ENCODE data around the gene ZNF557.

Gene ZNF557

DNA sequence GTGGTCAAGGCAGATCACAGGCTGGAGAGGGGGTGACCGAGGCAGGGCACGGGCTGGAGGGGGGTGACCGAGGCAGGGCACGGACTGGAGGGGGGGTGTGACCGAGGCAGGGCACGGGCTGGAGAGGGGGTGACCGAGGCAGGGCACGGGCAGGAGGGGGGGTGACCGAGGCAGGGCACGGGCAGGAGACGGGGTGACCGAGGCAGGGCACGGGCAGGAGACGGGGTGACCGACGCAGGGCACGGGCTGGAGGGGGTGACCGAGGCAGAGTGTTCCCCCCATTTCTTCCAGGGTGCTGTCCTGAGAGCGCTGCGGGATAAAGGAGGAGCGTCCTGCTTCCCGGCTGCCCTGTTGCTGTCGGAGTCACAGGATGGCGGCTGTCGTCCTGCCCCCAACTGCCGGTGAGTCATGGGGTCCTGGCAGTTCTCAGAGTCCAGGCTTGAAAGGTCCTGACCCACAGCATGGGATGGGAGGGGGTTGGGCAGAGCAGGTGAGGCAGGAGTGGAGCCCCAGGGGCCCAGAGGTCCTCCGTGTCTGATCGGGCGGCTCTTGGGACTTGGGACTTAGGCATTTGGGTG is 5.3 kb downstream of the ZNF557 start:
- no peak for DNase-seq (ENCODE audit: low read depth)

DNA sequence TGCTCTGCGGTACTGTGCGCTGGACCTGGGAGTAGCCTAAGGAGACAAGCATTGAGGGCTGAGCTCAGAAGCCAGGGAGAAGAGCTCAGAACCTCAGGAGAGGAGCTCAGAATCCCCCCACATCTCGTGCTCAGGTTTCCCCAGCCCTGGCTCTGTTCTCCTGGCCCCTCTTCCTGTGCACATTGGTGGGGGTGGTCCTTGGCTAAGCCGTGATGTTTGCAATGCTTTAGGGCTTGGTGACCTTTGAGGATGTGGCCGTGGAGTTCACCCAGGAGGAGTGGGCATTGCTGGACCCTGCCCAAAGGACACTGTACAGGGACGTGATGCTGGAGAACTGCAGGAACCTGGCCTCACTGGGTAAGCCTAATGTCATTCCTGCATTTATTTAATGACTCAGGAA is 6.6 kb downstream of the ZNF557 start:
- no peak for DNase-seq (ENCODE audit: low read depth)

DNA sequence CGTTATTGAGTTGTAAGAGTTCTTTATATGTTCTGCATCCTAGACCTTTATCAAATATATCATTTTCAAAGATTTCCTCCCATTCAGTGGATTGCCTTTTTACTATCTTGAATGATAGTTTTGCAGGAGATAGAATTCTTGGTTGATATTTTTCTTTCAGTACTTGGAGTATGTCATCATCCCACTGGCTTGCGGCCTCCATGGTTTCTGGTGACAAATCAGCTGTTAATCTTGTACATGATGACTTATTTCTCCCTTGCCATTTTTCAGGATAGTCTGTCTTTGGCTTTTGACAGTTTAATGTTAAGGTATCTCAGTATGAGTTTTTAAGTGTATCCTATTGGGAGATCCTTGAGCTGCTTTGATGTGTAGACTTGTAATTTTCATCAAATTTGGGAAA is 8.5 kb downstream of the ZNF557 start:
- no peak for DNase-seq (ENCODE audit: low read depth)

DNA sequence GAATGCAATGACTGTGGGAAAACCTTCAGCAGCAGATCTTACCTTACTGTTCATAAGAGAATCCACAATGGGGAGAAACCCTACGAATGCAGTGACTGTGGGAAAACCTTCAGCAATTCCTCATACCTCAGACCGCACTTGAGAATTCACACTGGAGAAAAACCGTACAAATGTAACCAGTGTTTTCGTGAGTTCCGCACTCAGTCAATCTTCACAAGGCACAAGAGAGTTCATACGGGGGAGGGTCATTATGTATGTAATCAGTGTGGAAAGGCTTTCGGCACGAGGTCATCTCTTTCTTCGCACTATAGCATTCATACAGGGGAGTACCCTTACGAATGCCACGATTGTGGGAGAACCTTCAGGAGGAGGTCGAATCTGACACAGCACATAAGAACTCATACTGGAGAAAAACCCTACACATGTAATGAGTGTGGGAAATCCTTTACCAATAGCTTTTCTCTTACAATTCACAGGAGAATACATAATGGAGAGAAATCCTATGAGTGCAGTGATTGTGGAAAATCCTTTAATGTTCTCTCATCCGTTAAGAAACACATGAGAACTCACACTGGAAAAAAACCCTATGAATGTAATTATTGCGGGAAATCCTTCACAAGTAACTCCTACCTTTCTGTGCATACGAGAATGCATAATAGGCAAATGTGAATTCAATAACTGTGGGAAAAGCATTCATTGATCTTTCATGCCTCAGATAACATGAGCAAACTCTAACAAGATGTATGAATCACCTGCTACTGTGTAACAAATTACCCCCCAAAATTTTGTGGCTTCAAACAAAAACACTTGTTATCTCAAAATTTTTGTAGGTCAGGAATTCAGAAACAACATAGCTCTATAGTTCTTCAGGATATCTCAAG is 13.8 kb downstream of the ZNF557 start:
- DNase-seq (ENCODE audit: low read depth) = peak; percentile 38

DNA sequence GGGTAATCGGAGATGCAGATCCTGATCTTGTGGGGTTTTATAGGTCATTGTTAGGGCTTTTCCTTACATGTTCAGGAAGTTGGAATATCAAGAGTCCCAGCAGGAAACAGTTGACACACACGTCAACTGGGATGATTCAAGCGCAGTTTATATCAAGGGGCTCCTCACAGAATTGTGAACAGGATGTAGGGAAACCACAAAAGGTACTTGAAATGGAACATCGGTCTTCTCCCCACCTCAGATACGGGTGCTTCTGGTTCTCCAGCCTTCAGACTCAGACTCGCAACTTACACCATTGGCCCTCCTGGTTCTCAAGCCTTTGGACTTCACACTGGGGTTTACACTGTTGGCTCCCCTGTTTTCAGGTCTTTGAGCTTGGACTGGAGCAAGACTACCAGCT is 19.5 kb downstream of the ZNF557 start:
- DNase-seq (ENCODE audit: low read depth) = no peak

DNA sequence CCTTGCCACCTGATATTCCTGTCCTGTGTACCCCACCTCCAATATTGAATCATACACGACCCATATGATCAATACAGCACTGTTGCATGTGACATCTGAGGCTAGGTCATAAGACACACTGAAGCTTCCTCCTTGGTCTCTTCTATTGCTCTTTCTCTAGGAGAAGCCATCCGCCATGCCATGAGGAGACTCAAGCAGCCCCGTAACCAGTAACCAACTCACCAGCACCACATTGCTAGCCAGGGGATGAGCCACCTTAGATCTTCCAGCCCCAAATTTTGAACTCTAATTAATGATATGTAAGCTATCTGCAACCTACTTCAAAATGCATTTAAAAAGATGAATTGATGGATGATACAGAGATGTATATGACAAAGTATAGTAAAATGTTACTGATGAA is 28.6 kb downstream of the ZNF557 start:
- DNase-seq (ENCODE audit: low read depth) = no peak

DNA sequence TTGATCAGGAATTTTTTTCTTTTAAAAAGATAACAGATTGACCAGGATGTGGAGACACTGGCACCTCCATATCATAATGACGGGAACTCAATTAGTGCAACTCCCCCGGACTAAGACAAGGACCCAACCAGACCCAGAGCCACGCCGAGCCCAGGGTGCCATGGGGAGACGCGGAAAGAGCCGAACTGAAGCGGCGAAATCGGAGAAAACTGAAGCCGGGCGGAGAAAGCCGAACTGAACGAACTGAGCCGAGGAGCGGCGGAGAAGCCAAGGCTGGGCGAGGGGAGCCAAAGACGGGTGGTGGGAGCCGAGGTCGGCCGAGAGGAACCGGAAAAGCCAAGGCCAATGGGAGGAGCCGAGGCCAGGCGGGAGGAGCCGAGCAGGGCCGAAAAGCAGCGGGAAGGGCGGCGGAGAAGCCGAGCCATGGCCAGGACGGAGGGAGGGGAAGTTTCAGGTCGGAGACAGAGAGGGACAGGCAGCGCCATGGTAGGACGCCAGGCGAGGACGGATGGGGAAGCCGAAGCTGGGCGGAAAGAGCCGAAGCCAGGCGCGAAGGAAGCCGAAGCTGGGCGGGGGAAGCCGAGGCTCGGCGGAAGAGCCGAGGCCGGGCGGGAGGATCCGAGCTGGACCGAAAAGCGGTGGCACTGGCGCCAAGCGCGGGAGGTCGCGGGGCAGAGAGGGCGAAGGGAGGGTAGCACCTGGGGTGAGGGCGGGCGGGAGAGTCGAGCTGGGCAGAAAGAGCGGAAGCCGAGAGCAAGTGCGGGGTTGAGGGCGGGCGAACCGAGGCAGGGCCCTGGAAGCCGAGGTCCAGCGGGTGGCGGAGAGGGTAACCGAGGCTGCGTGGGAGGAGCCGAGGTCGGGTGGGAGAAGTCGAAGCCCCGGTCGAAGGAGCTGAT is 29.4 kb downstream of the ZNF557 start:
- DNase-seq (ENCODE audit: low read depth) = peak; percentile 87

DNA sequence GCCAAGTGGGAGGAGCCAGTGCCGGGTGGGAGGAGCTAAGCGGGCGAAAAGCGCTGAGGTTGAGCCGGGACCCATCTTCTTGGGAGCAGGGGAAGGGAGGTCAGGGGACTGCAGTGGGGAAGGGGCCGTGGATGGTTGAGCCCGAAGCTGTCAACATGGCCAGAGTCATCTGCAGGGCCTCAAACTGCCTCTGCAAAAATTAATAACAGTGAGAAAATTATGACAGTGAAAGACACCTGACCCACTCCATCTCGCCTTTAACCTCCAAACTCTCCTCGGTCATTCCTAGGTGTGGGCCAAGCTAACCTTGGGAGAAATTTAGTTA is 30.1 kb downstream of the ZNF557 start:
- no peak for DNase-seq (ENCODE audit: low read depth)

DNA sequence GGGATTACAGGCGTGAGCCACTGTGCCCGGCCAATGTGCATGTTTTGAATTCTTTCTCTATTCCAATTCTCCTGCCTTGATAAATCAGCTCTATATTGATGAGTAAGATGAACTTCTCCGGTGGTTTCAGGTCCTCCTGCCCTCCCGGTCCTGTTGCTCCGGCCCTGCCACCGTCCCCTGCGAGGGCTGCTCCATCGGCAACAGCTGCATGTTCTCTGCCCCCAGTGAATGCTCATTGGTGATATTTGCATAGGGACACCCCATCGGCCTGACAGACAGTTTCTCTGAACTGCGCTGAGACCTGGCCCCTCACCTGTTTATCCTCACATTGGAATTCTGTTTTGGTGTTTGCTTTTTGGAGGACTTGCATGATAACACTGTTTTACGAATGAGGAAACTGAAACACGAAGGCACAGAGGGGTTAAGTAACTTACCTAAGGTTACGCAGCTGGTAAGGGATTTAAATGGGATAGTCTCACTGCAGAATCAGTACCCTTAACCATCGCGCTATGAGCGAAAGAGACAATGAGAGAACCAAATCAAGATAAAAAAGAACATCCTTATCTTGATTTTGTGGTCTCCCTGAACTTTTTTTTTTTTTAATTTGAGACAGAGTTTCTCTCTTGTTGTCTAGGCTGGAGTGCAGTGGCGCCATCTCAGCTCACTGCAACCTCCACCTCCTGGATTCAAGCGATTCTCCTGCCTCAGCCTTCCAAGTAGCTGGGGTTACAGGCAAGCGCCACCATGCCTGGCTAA is 32.2 kb downstream of the ZNF557 start:
- no peak for DNase-seq (ENCODE audit: low read depth)

DNA sequence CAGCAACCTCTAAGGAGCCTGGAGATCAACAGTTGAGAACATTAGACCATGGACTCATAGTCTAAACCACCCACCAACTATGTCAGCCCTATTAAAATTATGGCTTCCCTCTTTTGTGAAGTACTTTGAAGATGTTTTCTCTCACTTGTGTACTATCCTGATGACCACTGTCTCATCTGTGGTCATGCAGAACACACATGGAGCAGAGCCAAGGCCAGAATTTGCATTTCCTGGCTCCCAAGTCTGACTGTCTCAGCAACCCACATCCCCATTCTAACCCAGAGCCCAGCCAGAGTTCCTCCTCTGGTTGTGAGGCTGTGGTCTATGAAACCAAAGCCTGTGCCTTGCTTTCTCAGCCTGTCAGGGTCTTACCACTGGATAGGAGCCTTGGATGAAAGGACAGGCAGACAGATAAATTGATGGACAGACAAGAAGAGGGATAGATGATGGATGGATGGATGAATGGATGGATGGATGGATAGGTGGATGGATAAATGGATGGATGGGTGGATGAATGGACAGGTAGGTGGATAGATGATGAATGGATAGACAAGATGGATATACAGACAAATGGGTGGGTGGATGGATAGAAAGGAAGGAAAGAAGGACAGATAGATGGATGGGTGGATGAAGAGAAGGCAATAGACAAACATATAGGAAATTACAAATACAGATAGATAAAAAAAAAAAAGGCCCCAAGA is 35.4 kb downstream of the ZNF557 start:
- DNase-seq (ENCODE audit: low read depth) = no peak

DNA sequence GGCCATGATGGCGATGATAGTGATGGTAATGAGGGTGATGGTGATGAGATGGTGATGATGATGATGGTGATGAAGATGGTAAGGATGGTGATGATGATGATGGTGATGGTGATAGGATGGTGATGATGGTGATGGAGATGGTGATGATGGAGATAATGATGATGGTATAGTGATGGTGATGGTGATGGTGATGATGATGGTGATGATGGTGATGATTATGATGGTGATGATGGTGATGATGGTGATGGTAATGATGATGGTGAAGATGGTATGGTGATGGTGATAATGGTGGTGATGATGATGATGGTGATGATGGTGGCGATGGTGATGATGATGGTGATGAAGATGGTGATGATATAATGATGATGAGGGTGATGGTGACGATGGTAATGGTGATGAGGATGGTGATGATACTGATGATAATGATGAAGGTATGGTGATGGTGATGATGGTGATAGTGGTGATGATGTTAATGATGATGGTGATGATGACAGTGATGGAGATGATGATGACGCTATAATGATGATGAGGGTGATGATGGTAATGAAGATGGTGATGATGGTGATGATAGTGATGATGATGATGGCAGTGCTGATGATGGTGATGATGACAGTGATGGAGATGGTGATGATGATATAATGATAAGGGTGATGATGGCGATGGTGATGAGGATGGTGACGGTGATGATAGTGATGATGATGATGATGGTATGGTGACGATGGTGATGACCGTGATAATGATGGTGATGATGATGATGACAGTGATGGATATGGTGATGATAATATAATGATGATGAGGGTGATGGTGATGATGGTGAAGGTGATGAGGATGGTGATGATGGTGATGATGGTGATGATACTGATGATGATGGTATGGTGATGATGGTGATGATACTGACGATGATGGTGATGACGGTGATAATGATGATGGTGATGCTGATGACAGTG is 37.5 kb downstream of the ZNF557 start:
- no peak for DNase-seq (ENCODE audit: low read depth)

DNA sequence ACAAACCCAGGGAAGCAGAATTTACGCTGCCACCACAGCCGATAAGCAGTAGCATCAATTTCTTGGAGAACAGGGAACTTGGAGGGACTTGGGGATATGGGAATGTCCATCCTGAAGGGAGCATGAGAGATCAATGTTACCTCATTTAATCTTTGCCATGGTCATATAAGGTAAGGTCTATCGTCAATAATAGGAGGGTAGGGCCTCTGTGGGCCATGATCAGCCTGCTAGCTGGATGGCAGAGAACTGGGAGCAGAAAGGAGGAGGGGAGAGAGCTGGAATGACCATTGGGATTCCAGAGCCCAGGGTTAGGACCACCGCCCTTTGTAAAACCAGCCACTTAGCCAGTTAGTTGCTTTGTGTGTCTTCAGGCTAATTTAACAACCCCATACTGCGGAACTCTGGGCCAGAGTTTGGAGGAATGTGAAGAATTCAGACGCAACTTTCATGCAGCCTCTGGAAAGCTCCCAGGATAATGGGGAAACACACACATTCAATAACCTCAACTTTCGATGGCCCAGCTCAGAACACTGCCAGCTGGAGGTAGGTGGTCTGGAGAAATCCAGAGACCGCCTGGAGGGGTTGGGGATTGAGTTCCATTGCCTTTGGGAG is 40.3 kb downstream of the ZNF557 start:
- peak; percentile 29 for DNase-seq (ENCODE audit: low read depth)

DNA sequence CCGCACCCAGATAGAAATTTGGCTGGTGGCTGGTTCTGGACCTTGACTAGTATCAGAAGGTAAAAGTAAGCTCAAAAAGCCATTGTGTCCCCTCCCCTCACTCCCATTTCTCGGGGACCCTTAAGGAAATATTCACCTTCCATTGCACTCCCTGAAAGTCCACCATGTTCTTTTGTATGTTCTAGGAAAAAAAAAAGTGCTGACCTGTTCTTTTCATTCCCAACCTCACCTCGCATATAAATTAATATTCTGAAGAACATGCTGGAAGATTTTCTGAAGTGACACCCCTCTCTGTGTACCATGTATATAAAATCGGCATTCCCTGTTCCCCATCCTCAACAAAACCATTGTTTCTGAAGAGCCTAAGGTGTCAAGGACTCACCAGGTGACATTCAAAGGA is 43.2 kb downstream of the ZNF557 start:
- no peak for DNase-seq (ENCODE audit: low read depth)

DNA sequence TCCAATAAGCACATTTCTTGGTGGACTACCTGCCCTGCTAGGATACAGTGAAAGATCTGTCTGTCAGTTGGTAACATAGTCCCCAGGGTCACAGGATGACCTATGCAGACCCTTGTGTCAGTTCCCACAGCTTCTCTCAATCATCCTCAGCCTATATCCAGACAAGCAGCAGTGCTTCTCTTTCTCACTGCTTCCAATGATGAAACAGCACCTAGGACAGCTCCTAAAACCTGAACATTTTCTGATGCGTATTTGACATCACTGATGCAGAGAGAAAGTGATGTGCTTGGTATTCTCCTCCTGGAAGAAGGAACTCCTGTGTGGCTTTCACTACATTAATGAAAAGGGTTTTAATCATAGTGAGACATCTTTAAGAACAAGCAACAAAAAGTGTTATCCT is 43.7 kb downstream of the ZNF557 start:
- no peak for DNase-seq (ENCODE audit: low read depth)

DNA sequence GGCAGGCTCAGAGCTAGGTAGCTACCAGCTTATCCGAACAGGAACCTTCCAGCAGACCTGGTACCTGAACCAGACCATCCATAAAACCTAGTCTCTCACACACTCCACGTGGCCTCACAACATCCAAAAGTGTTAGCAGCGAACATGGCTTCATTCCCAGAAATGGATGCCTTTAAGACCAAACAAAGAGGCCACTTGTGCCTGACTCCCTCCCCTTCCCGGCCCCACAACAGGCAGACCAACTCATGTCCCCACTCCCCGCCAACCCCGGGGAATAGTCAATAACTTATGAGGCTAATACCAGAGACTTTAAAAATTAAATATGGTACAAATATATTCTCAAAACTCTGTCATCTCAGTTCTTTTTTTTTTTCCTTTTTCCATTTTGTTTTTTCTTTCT is 46.2 kb downstream of the ZNF557 start:
- no peak for DNase-seq (ENCODE audit: low read depth)

DNA sequence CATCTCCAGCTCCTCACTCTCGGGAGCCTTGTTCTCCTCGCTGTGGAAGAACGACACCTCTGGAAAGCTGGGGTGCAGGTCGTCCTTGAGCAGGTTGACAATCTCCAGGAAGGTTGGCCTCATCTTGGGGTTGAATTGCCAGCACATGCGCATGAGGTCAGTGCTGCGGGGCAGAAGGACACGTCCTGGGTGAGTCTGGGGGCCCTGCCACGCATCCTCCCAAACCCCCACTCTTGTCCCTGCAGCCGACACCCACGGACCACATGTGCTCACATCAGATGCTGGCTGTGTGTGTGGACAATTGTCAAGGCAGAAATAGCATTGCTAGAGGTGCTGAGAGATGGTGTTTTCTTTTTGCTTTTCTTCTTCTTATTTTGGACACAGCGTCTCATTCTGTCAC is 47.7 kb downstream of the ZNF557 start:
- DNase-seq (ENCODE audit: low read depth) = no peak

DNA sequence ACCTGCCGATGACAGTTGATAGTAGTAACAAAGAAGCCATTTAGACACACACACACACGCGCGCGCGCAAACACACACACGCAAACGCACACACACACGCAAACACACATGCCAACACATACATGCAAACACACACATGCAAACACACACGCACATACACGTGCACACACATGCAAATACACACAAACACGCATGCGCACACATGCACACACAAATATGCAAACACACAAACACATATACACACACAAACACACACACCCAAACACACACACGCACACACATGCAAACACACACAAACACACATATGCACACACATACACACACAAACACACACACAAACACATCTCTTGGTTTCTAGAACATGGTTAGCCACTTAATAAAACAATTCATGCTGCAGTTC is 50.1 kb downstream of the ZNF557 start:
- DNase-seq (ENCODE audit: low read depth) = no peak

DNA sequence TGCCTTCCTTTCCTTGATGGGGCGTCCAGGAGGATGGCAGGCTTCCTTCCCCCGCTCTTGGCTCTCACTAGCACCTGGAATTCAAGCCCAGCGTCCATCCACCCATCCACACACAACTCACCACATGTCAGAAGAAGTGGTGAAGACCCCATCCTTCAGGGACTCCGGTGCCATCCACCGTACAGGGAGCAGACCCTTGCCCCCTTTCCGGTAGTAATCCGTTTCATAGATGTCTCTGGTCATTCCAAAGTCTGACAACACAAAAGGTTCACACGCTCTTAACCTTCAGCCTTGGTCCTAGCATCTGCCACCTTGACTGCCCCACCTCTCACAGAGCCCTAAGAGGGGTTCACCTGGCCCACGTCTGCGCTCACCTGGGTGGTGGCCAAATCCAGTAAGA is 51.0 kb downstream of the ZNF557 start:
- DNase-seq (ENCODE audit: low read depth) = no peak

DNA sequence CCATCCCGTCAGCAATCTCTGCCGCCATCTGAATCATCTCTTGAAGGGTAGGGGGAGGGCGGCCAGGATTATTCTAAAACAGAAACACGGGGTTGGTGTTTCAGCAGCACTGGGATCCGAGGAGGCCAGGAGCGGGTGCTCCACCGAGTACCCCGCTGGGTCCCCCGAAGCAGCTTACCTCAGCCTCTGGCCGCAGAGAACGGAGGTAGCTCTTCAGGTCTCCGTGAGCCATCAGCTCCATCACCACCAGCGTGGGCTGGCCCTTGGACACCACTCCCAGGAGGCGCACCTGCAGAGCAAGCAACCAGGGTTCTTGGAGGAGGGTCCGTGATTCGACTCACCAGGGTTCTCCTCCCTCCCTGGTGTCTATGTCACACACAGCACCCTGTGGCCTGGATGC is 53.2 kb downstream of the ZNF557 start:
- no peak for DNase-seq (ENCODE audit: low read depth)

DNA sequence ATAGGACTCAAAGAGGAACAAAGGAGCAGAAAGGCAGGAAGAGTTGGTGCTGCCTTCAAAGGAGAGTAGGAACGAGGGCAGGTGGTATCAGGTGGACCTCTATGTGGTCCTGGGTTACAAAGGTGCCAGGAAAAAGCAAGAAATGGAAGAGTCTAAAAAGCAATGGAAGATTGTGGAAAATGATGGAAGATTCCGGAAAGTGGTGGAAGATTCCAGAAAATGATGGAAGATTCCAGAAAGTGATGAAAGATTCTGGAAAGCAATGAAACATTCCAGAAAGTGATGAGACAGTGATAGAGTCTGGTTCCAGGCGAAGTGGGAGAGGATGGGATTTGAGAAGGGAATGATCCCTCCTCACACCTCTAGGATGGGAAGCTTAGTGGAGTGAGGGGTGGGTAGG is 55.3 kb downstream of the ZNF557 start:
- no peak for DNase-seq (ENCODE audit: low read depth)
